Stimulated activated naive CD4-positive, alpha-beta T cell treated with Interleukin-2 at 50 U/mL for 16 hours (primary cell): Measurements from ENCODE around the gene C6orf47.

Experiments
- DNase-seq: peaks from one replicate; lab custom pipeline; 2025; lab: John Stamatoyannopoulos, UW

Gene C6orf47

DNA sequence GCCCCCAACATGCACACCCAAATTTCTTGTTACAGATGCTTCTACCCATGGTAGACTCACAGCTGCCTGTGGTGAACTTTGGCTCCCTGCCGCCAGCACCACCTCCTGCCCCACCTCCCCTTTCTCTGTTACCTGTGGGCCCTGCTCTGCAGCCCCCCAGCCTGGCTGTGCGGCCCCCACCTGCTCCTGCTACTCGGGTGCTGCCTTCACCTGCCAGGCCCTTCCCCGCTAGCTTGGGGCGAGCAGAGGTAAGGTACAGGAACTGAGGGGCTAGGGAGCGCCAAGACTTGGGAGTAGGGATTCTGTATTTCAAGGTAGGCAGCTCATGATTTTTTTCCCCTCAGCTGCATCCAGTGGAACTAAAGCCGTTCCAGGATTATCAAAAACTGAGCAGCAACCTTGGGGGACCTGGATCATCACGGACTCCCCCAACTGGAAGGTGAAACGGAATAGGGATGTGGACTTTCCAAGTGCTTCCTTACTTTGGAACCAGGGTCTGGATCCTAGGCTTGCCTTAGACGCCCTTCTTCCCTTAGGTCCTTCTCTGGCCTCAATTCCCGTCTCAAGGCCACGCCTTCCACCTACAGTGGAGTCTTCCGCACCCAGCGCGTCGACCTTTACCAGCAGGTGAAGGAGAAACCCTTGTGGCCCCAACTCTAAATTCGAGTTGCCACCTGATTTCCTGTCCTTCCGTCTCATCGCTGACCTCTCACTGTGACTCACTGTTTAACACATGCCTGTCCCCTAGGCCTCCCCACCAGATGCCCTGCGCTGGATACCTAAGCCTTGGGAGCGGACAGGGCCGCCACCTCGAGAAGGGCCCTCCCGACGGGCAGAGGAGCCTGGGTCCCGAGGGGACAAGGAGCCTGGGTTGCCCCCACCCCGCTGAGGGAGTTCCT is 23.6 kb downstream of the C6orf47 start:
- DNase-seq: no peak

DNA sequence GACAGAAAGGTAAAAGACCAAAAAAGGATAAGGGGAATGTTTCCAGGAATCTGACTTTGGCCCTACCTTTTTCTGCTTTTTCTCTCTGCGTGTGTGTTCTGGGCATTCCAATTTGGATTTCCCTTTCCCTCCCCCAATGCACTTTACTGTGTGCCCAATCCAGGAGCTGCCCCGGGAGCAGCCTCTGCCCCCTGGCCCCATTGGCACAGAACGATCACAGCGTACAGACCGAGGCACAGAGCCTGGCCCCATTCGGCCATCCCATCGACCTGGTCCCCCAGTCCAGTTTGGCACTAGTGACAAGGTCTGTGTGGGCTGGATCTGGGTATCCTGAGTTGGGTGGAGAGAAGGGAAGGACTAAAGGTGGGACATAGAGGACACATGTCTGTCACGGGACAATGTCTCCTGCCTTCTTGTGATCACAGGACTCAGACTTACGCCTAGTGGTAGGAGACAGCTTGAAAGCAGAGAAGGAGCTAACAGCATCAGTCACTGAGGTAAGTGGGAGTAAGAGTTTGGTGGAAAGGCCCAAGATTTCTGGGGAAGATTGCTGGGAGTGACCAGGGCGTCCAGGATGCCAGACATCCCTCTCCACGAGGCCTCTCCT is 25.5 kb downstream of the C6orf47 start:
- DNase-seq: no peak

DNA sequence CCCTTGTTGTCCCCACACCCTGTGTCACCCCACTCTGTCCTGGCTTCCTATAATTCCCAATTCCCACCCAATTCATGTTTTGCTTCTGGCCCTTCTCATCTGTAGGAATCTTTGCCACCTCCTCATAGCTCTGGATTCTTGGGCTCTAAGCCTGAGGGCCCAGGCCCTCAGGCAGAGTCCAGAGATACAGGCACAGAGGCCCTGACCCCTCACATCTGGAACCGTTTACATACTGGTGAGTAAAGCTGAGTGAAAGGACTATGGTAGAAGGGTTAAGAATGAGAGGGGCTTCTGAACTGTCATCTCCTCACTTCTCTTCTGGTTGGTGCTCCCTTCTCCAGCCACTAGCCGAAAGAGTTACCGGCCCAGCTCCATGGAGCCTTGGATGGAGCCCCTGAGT is 26.4 kb downstream of the C6orf47 start:
- no peak for DNase-seq

DNA sequence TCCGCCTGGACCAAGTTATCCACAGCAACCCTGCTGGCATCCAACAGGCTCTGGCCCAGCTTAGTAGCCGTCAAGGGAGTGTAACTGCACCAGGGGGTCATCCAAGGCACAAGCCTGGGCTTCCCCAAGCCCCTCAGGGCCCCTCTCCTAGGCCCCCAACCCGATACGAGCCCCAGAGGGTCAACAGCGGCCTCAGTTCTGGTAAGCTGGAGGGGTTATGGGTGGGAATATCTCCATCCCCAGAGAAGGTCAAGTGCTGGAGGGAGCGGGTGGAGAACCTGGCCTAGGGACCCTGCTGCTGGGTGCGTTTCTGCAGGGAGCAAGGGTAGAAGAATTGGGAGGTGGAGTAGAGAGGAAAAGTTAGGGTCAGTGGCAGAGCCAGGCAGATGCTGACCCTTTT is 27.1 kb downstream of the C6orf47 start:
- DNase-seq: no peak

DNA sequence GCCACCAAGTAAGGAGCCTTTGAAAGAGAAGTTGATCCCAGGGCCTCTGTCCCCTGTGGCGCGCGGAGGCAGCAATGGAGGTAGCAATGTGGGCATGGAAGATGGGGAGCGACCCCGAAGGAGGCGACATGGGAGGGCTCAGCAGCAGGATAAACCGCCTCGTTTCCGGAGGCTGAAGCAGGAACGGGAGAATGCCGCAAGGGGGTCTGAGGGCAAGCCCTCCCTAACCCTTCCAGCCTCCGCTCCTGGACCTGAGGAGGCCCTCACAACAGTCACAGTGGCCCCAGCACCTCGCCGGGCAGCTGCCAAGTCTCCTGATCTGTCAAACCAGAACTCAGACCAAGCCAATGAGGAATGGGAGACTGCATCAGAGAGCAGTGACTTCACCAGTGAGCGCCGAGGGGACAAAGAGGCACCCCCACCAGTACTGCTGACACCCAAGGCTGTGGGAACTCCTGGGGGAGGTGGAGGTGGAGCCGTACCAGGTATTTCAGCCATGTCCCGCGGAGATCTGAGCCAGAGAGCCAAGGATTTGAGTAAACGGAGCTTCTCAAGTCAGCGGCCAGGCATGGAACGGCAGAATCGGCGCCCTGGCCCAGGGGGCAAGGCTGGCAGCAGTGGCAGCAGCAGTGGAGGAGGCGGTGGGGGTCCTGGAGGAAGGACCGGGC is 28.2 kb downstream of the C6orf47 start:
- no peak for DNase-seq

DNA sequence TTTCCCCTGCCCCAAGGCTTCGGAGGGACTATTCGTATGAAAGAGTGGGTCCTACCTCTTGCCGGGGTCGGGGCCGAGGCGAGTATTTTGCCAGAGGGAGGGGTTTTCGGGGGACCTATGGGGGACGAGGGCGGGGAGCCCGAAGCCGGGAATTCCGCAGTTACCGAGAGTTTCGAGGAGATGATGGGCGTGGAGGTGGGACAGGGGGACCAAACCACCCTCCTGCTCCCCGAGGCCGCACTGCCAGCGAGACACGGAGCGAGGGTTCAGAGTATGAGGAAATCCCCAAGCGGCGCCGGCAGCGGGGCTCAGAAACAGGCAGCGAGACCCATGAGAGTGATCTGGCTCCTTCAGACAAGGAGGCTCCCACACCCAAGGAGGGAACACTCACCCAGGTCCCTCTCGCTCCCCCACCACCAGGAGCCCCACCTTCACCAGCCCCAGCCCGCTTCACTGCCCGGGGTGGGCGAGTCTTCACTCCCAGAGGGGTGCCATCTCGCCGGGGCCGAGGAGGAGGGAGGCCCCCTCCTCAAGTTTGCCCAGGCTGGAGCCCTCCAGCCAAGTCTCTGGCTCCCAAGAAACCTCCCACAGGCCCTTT is 28.8 kb downstream of the C6orf47 start:
- DNase-seq: no peak

DNA sequence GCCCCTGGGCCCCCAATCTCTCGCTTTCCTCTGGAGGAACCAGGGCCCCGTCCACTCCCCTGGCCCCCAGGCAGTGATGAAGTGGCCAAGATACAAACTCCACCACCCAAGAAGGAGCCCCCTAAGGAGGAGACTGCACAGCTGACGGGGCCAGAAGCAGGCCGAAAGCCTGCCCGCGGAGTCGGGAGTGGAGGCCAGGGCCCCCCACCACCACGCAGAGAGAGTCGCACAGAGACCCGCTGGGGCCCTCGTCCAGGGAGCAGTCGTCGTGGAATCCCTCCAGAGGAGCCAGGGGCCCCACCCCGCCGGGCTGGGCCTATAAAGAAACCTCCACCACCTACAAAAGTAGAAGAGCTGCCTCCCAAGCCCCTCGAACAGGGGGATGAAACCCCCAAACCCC is 29.4 kb downstream of the C6orf47 start:
- DNase-seq: no peak

DNA sequence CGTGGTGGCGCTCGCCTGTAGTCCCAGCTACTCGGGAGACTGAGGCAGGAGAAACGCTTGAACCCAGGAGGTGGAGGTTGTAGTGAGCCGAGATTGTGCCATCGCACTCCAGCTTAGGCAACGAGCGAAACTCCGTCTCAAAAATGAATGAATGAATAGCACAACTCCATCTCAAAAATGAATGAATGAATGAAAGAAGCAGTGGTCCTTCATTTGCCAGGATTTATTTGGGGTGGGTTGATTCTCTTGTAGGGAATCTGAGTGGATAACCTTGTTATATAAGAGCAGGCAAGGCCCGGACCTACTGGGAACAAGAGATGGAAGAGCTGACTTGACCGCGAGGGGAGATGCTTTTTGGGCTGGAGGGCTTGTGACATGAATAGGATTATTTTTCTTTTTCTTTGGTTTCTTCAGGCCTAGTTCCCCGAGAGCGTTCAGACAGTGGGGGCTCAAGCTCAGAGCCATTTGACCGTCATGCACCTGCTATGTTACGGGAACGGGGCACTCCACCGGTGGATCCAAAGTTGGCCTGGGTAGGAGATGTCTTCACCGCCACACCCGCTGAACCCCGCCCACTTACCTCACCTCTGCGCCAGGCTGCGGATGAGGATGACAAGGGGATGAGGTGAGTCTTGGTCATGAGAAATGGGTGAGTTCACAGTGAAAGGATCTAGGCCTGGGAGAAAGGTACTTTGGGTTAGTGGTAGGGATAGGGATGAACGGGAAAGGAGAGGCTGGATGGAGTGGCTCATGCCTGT is 30.2 kb downstream of the C6orf47 start:
- no peak for DNase-seq

DNA sequence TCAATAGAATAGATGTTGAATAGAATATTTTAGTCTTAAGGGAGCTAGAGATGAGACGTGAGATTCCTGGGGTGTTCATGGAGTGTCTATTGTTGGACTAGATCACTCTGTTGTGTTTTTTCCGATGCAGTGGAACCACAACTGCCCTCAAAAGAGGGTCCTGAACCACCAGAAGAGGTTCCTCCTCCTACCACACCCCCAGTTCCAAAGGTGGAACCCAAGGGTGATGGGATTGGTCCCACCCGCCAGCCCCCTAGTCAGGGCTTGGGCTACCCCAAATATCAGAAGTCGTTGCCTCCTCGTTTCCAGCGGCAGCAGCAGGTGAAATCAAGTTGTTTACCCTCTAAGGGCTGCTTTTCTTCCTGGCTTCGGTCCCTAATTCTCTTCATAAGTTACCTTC is 31.6 kb downstream of the C6orf47 start:
- DNase-seq: no peak

DNA sequence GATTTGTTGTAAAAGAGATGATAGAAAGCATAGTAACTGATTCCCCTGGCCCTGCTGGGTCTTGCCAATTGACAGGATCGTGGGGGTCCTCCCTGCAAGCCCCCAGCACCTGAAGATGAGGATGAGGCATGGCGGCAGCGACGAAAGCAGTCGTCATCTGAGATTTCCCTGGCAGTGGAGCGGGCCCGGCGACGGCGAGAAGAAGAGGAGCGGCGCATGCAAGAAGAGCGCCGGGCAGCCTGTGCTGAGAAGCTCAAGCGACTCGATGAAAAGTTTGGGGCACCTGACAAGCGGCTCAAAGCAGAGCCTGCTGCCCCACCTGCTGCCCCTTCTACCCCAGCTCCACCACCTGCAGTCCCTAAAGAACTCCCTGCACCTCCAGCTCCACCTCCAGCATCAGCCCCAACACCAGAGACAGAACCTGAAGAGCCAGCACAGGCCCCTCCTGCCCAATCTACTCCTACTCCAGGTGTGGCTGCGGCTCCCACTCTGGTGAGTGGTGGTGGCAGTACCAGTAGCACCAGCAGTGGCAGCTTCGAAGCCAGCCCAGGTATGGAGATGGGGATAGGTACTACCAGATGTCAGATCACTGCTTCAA is 32.8 kb downstream of the C6orf47 start:
- DNase-seq: no peak

DNA sequence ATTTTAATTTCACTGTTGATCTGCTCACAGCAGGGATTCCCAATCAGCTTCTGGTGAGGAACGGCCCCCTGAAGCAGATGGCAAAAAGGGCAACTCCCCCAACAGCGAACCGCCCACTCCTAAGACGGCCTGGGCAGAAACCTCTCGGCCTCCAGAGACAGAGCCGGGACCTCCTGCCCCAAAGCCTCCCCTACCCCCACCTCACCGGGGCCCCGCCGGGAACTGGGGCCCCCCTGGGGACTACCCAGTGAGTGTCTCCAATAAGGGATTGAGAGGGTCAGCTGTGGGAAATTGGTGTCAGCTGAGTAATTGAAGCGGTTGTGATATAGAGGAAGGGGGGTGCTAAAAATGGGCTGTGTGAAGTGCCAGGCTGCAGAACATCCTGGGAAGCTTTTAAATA is 33.6 kb downstream of the C6orf47 start:
- DNase-seq: no peak

DNA sequence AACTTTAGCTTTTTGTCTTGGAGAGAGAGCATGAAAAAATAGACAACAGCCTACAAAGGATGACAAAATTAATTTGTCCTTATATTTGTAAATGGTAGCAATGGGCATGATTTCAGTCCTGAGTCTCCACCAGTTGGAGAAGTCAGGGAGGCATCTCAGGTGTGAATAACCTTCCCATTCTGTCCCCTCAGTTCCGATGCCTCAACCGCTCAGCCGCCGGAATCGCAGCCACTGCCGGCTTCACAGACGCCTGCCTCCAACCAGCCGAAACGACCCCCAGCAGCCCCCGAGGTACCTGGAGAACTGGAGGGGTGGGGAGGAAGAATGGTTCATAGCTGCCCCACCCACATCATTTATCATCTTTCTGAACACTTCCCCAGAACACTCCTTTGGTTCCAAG is 36.5 kb downstream of the C6orf47 start:
- no peak for DNase-seq

DNA sequence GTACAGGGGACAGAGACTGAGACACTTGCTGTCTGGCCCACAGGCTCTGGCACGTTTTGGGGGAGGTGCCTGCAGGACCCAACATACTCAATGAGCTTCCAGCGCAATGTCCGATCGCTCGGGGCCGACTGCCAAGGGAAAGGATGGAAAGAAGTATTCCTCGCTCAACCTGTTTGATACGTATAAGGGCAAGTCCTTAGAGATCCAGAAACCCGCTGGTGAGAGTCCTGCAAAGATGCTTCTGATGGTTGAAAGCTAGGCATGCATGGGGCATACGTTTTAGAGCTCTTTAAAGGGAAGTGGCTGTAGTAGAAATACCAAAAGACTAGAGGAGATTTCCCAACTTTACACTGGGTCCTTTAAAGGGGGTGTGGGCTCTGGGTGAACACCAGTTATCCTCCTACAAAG is 37.9 kb downstream of the C6orf47 start:
- no peak for DNase-seq

DNA sequence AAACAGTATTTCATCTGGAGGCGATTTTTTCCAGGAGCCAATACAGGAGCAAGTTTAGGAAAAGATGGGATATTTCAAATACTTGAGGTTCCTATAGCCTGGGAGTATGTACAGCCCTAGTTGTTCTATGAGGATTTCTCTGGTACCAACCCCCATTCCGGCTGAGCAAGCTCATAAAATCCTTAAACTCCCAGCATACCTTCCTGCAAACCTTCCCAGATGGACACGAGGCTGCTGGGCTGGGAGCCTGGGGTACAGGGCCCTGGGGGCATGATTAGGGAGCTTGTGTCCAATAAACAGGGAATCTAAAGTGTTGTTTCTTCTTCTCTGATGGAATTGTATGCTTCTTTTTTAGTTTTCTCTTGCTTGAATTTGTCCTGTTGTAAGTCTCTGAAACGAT is 38.6 kb downstream of the C6orf47 start:
- no peak for DNase-seq

DNA sequence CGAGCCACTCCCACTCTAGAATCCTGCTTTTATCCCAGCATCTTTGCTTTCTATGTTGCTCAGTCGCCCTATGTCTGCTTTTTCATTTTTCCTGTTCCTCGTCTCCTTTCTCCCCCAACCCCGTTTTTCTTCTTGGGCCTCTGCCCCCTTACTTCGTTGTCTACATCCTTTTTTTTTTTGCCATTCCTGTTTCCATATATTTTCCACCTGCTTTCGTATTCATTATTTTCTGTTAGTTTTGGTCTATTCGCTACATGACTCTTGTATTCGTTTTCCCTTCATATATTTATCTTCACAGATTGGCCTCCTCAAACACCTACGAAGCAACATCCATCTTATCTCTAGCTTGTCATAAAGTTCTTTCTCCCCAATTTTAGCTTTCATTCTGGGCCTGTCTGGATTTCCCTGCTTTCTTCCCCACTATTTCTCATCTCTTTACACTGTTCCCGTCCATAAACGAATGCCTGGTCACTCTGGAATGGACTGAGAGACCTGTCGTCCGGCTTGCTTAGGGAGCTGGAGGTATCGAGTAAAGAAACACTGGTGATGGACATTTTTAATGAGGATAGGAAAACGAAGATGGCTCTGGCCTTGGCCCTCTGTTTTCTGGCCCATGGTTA is 39.1 kb downstream of the C6orf47 start:
- no peak for DNase-seq

DNA sequence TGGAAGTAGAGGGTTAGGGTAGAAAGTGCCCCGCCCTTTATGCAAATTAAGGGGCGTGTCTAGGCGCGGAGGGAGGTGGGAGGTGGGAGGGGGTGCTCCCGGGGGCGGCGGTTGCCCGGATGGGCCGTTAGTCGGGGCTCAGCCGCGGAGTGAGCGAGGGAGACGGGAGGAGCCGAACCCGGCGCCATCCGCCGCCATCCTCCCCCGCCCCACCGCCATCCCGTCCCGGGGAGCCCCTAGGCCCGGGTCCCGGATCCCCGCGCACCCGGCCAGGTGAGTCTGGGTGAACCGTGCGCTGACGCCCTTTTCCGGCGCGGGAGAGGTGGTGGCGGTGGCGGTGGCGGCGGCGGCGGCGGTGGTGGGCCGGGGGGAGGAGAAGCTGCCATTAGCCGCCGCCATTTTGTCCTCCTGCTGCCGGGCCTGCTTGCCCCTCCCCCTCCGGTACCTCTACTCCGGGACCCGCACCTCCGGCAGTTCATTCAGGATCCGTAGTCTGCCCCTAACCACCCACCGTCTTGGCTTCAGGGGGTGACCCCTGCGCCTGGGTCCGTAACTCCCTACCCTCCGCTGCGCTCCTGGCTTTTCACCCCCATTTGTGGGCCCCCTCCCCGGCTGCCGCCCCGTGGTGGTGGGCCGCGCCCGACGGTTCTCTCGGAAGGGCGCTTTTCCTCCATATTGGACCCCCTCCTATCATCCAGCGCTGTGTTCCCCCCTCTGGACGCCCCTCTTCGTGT is 39.8 kb downstream of the C6orf47 start, which contains the start of gene PRRC2A:
Gene PRRC2A (plus strand): TSS at position 130 of the 734 bp plus-strand sequence. CDS start 2,075 bp downstream, outside the sequence.
- DNase-seq: peak; percentile 99

DNA sequence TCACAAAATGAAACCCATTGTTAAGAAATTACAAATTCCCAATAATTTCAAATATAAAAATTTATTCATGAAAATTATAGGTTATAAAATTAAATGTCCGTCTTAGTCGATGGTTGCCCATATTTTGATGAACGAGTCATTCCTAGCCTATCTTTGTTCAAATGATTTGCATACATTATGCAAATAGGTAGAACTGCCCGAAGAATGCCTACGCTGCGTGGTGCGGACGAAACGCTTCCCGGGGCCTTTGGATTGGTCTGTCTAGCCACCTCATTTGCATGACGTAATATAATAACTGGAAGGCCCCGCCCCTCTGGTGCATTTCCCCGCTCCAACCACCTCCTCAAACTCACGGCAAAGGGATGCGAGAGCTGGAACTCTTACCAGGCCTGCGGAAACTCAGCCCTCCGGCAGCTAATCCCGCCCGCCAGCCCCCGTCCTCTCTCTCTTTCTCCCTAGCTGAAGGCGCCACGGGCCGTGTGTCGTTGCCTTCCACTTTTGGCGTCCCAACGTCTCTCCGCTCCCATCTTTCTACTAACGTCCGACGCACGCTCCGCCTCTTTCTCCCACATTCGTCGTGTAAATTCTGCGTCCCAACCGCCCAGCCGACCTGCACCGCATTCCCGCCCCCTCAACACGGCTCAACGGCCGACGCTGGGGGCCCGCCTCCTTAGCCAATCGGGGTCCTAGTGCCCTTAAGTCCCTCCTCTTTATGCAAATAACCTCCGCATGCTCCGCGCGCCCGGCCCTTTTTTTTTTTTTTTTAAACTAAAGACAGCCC is 40.6 kb downstream of the C6orf47 start:
- peak; percentile 99 for DNase-seq

DNA sequence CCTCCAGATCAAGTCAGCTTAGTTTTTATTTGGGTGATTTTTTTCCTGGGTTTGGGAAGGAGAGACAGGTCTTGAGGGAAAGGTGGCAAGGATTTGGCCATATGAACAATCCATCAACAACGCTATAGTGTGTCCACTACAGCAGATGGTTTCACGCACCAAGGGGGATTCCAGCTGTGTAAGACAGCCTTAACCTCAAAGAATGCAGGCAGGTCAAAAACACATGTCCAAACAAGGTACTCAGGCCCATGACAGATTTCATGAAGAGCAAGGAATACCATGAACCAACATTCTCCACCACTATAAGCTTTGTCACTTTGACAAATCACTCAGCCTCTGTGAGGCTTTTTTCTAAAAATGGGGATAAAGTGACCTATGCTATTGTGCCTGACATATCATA is 43.6 kb downstream of the C6orf47 start:
- no peak for DNase-seq

DNA sequence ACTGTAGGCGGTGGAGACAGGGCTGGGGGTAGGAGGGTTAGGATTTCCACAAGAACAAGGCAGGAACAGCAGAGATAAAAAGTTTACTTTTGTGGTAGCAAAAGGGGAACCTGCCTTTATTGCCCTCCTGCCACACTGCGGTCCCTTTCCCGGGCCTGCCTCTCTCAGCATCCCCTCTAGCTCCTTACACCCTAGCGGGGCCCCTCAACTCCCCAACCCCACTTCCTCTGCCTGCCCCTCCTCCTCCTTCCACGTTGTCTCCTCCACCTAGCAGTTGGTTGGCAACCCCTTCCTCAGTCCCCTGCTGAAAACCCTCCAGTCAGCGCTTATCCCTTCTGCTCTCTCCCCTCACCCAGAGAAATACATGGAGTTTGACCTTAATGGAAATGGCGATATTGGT is 44.8 kb downstream of the C6orf47 start:
- no peak for DNase-seq
